Breast epithelium (tissue), 4 donors: ENCODE data around the gene KRTAP4-11. TPM values are rescaled to one million over a fixed set of nuclear protein-coding genes. Genes with fewer than 3 reads are reported as not detected.
"Not testable (repeated sequence)": the region's sequence is repeated elsewhere in the genome, so short reads cannot be mapped to it uniquely, and the experiment has no call there.

Experiments
- DNase-seq, 2 donors: peaks; one replicate each; pipeline ENCODE4 v3.0.0-alpha.2; 2019; ENCODE audit warnings: low spot score in 2 of 2
- H3K27ac ChIP-seq, 2 donors: fragments of 200-600 bp; sonication (generic) in 1 of 2; one replicate each; pipeline ENCODE4 v1.5.1; 2016 to 2019; ENCODE audit warnings: mild to moderate bottlenecking in 1 of 2
- H3K27me3 ChIP-seq, 2 donors: fragments of 200-600 bp; sonication (generic) in 1 of 2; one replicate each; pipeline versions ENCODE4 v1.5.1 to v1.6.0; 2017 to 2019; ENCODE audit warnings: control low read depth in 1 of 2, mild to moderate bottlenecking in 1 of 2
- H3K36me3 ChIP-seq: fragments of 200-600 bp; one replicate; pipeline ENCODE4 v1.5.1; 2019
- H3K4me1 ChIP-seq, 2 donors: fragments of 200-600 bp; sonication (generic); one replicate each; pipeline ENCODE4 v1.5.1; 2016 to 2019; ENCODE audit warnings: control low read depth in 1 of 2
- H3K4me3 ChIP-seq, 3 donors: fragments of 200-600 bp; sonication (generic); 1 replicate in 2 of 3; 2 replicates in 1 of 3; pipeline ENCODE4 v1.5.1; 2016 to 2019; ENCODE audit warnings: mild to moderate bottlenecking in 3 of 3, moderate library complexity in 2 of 3
- H3K9me3 ChIP-seq, 2 donors: fragments of 200-600 bp; sonication (generic) in 1 of 2; one replicate each; pipeline ENCODE4 v1.5.1; 2016 to 2019; ENCODE audit warnings: control low read depth in 1 of 2
- CTCF ChIP-seq, 3 donors: fragments of 450-650 bp; IDR thresholded peaks; one replicate each; pipeline ENCODE4 v1.5.1; 2016 to 2017; ENCODE audit warnings: antibody characterized with exemption in 3 of 3, mild to moderate bottlenecking in 3 of 3, moderate library complexity in 3 of 3
- POLR2A ChIP-seq: fragments of 450-650 bp; IDR thresholded peaks from one replicate; pipeline ENCODE4 v1.6.1; 2016; ENCODE audit warnings: antibody characterized with exemption, mild to moderate bottlenecking, moderate library complexity
- POLR2AphosphoS5 ChIP-seq, 3 donors: sonication (generic); formaldehyde crosslinking; IDR thresholded peaks; one replicate each; pipeline ENCODE4 v1.6.1; 2017; ENCODE audit warnings: antibody characterized with exemption in 3 of 3
- intact Hi-C: fragments of 100-400 bp; cut with DNase I; formaldehyde crosslinking; loops from one replicate; pipeline ENCODE4 v1.15.1; 2023; ENCODE audit warnings: low total_unique reads
- total RNA-seq, 3 donors: library from RNA; depleted of rRNA; stranded (reverse); fragments of >200 nt; gene quantifications; one replicate each; pipeline ENCODE4 v1.1.0, GENCODE V29; 2016

The KRTAP4-11 gene
- total RNA-seq, 3 donors from 2014 or later: not detected

- Histone ChIP-seq H3K36me3 (no peaks in the 10 kb centered on the region), H3K4me3 (no peak overlapping the region), H3K27ac (no peak overlapping the region), H3K9me3 (no peaks in the 10 kb centered on the region), H3K4me1 (no peaks in the 10 kb centered on the region), H3K27me3 (no peaks in the 10 kb centered on the region)
- TF ChIP-seq POLR2AphosphoS5 (IDR thresholded peaks at IDR 0.05) (no peak), POLR2A (no peak), CTCF (IDR thresholded peaks at IDR 0.05) (no peak)
- intact Hi-C loops: no loop called here
- no peak for DNase-seq
Measured at GRCh38 chr17:41151525-41151924, 33.4 kb upstream of the KRTAP4-11 start.

GRCh38 chr17:41150026-41150425 lies 31.9 kb upstream of the KRTAP4-11 start:
- Histone ChIP-seq H3K36me3 (no peaks in the 10 kb centered on the region), H3K9me3 (no peaks in the 10 kb centered on the region), H3K4me3 (no peak overlapping the region), H3K27me3 (no peaks in the 10 kb centered on the region), H3K27ac (no peak overlapping the region), H3K4me1 (no peaks in the 10 kb centered on the region)
- DNase-seq: no peak
- intact Hi-C loops: no loop called here
- TF ChIP-seq POLR2AphosphoS5 (IDR thresholded peaks at IDR 0.05) (no peak), CTCF (IDR thresholded peaks at IDR 0.05) (no peak), POLR2A (no peak)

GRCh38 chr17:41149652-41149985 lies 31.4 kb upstream of the KRTAP4-11 start, which contains the start of gene KRTAP4-5:
Gene KRTAP4-5 (minus strand): TSS chr17:41149825. CDS start chr17:41149767, 58 bp downstream.
- Histone ChIP-seq H3K36me3 (no peaks in the 10 kb centered on the region), H3K27me3 (no peaks in the 10 kb centered on the region), H3K4me3 (no peak within 1 kb of the TSS), H3K9me3 (no peaks in the 10 kb centered on the region), H3K27ac (no peak within 1 kb of the TSS), H3K4me1 (no peaks in the 10 kb centered on the region)
- no peak for DNase-seq
- no peak for TF ChIP-seq POLR2AphosphoS5 (IDR thresholded peaks at IDR 0.05)
- no peak for TF ChIP-seq CTCF (IDR thresholded peaks at IDR 0.05)
- TF ChIP-seq POLR2A: no peak
- intact Hi-C loops: no loop called here

GRCh38 chr17:41148971-41149651 lies 30.9 kb upstream of the KRTAP4-11 start:
- H3K4me3 ChIP-seq, H3K27ac ChIP-seq, DNase-seq, H3K36me3 ChIP-seq, H3K9me3 ChIP-seq, H3K4me1 ChIP-seq, intact Hi-C loops, H3K27me3 ChIP-seq: not testable (repeated sequence)

GRCh38 chr17:41147531-41148204 lies 29.5 kb upstream of the KRTAP4-11 start:
- H3K9me3 ChIP-seq: peaks cover 8 to 11% of the 10 kb centered on the region in 2 donors
- H3K36me3 ChIP-seq: no peaks in the 10 kb centered on the region
- TF ChIP-seq CTCF (IDR thresholded peaks at IDR 0.05): no peak
- no peak for TF ChIP-seq POLR2AphosphoS5 (IDR thresholded peaks at IDR 0.05)
- TF ChIP-seq POLR2A: no peak
- H3K4me3 ChIP-seq: no peak overlapping the region
- H3K27ac ChIP-seq: no peak overlapping the region
- no peaks in the 10 kb centered on the region for H3K27me3 ChIP-seq
- H3K4me1 ChIP-seq: no peaks in the 10 kb centered on the region
- DNase-seq: no peak
- intact Hi-C loops: no loop called here
